ENCODE measurements around the gene DEPDC7.

Gene DEPDC7

DNA sequence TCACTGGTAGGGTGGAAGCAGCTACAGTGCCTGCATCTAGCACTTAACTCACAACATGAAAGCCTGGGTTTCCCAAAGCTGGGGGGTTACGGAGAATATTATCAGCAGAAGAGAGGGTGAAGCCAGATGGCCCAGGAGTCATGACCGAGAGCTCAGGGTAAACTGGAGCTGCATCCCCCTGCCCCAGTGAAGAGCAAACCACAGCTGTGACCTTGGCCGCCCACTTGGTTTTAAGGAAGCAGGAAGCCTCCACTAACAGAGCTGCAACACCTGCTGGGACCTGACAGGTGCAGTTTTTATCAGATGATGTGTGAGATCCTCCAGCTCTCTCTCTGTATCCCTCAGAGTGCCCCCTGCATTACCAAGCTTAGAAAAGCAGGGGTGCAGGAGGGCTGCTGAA, 44.6 kb downstream of the DEPDC7 start:
- DNase-seq (ENCODE audit: low read depth): no peak

DNA sequence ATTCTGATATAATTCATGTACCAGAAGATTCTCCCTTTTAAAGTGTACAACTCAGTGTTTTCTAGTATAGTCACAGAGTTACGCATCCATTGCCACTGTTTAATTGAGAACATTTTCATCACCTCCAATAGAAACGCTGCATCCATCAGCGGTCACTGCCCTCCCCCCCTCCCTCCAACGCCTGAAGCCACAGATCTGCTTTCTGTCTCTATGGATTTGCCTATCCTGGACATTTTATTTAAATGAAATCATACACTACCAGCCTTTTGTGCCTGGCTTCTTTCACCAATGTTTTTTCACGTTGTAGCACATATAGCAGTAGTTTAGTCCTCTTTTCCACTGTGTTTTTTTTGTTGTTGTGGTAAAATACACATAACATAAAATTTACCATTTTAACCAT, 46.5 kb downstream of the DEPDC7 start:
- DNase-seq (ENCODE audit: low read depth): no peak

DNA sequence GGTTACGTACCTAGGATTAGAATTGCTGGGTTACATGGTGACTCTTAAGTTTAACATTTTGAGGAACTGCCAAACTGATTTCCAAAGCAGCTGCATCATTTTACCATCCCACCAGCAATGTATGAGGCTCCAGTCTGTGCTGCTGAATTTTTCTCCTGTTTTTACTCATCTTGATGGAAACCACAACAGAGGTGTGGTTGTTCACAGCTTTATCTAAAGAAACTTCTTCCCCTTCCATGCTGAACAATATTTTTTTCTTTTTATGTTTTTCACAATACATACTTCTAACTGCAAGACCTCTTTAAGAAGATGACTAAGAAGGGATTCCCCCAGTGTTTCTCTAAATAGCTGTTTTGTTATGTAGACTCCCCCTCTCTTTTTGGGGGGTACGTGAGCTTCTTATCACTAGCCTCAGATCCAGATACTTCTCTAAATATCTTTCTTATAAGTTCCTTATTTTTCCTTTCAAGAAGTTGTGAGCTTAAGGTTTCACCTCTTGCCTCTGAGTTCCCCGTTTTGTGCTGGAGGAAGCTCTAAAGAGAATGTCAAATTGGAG, 47.7 kb downstream of the DEPDC7 start:
- DNase-seq (ENCODE audit: low read depth): peak; percentile 84

DNA sequence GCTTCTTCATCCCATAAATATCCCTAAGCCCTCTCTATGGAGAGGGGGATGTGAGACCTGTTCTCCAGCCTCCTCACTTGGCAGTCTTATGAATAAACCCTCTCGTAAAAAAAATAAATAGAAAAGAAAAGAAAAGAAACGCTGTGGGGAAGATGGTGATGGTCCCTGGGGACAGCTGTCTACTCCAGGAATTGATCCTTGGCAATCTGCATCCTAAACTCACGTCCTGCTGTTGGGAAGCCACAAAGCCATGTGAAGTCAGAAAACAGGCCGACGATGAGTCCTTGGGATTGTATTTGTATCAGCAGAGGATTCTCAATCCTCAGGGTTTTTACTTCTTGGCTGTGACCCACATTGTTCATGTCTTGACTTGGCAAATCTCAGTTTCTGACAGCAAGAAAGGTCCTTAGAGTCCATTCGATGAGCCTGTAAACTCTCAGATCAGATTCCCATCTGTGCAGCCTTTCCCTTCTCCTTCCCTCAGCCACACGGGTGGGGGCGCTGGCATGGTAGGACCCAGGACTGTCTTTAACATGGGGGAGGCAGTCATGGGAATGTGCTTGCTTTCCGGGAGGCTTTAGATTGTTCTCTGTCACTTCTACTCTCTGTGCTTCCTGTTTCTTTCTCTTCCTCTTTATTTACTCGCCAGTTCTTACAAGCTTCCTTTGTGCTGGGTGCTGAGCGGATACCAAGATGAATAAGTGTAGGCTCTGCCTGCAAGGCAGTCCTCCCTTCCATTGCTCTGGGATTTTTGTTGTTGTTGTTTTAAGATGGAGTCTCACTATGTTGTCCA, 48.6 kb downstream of the DEPDC7 start:
- DNase-seq (ENCODE audit: low read depth): no peak

DNA sequence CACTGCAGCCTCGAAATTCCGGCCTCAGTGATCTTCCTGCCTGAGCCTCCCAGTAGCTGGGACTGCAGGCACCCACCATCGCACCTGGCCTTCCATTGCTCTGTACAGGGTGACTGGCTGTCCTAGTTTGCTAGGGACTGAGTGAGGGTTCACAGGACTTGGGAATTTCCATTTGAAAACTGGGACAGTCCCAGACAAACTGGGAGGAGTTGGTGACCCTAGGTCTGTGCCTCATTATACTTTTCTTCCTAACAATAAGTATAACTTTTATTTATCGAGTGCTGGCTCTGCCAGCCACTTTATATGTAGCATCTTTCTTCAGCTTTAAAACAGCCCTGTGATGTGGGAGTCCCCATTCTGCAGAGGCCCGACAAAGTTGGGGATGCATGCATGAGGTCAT, 49.2 kb downstream of the DEPDC7 start:
- DNase-seq (ENCODE audit: low read depth): no peak

DNA sequence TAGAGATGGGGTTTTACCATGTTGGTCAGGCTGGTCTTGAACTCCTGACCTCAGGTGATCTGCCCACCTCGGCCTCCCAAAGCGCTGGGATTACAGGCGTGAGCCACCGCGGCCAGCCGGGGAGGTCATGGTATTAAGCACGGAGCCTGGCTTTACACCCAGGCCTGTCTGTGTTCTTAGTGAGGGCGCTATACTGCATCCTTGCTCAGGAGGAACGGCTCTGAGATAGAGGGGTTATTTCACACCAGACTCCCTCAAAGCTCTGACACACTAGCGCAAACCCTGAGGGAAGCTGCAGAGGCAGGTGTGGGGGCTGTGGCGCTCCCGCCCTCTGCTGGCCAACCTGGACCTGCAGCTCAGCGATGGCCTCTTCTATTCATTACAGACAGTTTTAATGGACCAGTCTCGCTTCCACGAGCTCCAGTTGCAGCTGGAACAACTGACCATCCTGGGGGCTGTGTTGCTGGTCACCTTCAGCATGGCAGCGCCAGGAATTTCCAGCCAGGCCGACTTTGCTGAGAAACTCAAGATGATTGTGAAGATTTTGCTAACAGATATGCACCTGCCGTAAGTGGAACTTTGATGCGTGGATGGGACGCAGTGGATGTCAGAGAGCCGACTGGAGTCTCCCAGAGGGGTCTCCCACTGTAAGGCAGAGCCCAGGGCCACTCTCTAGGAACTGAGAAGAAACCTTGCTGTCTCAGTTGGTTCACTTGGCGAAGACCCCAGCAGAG, 49.9 kb downstream of the DEPDC7 start:
- peak; percentile 70 for DNase-seq (ENCODE audit: low read depth)

DNA sequence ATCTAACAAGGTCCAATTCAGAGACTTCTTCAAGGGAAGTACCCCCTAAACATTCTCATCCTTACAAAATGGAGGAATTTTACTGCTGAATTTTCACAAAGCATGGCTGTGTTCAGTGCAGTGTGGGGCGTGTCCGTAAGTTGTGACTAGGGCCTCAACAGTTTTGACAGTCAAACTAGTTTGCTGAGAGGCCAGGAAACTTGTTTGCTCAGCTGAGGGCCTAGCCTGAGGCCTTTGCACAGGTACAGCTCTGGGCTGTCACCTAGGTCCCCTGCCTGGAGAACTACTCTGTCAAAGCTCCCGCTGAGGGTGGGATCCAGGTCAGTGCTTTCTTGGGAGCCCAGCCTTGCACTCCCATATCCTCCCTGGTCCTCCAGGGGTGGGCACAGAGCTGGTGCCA, 51.6 kb downstream of the DEPDC7 start:
- no peak for DNase-seq (ENCODE audit: low read depth)

DNA sequence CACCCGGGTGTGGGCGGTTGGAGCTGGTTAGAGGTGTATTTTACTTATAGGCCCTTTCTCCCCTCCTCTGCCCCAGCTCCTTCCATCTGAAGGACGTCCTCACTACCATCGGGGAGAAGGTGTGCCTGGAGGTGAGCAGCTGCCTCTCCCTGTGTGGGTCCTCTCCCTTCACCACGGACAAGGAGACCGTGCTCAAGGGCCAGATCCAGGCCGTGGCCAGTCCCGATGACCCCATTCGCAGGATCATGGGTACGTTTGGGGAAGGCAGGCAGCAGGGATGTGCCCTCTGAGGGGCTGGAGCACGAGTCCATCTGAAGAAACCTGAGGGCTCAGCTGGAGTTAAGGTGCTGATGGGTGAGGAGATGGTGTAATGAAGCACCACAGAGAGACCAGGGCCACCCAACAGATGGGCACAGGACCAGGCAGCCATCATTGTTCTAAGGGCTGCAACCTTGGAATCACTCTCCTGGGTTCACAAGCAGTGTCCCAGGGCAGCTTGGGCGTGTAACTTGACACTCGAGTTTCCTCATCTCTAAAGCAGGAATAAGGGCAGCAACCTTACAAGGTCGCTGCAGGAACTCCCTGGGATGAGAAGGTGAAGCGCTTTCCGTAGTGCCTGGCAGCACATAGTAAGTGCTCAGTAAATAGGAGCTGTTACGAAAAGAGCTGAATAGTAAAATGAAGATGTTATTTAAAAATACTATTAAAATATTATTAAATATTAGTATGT, 53.1 kb downstream of the DEPDC7 start:
- no peak for DNase-seq (ENCODE audit: low read depth)

DNA sequence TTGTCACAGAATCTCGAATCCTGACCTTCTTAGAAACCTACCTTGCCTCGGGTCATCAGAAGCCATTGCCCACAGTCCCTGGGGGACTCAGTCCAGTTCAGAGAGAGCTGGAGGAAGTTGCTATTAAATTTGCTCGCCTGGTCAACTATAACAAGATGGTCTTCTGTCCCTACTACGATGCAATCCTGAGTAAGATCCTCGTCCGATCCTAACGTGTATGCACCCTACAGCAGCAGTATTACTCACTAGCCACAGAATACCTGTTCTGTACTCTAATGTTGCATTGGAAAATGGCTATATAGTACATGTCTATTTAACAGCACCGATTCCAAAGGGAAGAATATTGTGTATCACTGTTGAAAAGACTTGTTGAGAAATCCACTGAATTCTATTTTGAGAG, 56.8 kb downstream of the DEPDC7 start:
- no peak for DNase-seq (ENCODE audit: low read depth)

All from iris pigment epithelial cell (primary cell).